Endothelial cell of umbilical vein (primary cell): ENCODE data around the gene CHIC2.

Experiments used
- CTCF ChIP-seq, 2 donors: IDR thresholded peaks; 1 replicate in 1 of 2; 2 replicates in 1 of 2; pipeline ENCODE4 v1.5.1; 2011; ENCODE audit warnings: low read length in 2 of 2, mild to moderate bottlenecking in 2 of 2, moderate library complexity in 2 of 2, control low read depth in 1 of 2, inconsistent platforms in 1 of 2, low read depth in 1 of 2; ENCODE audit not compliant: insufficient read depth in 1 of 2; ENCODE audit errors: extremely low read depth in 1 of 2
- MAX ChIP-seq: IDR thresholded peaks from 2 replicates; pipeline ENCODE4 v1.6.1; 2011; ENCODE audit not compliant: insufficient read depth, insufficient read length
- POLR2AphosphoS5 ChIP-seq: IDR thresholded peaks from 2 replicates; pipeline ENCODE4 v1.6.1; 2012; ENCODE audit warnings: low read depth, mild to moderate bottlenecking, control low read depth, low read length, moderate library complexity; ENCODE audit not compliant: insufficient read depth

GRCh38 chr4:54017308-54017707, 47.1 kb downstream of the CHIC2 start:
- no peak for TF ChIP-seq CTCF (IDR thresholded peaks at IDR 0.05; ENCODE audit: extremely low read depth in 1 of 2, insufficient read depth in 1 of 2, low read depth in 1 of 2, low read length in 2 of 2)
- no peak for TF ChIP-seq POLR2AphosphoS5
- TF ChIP-seq MAX = no peak
